GM12872 (cell line): ENCODE data around the gene COL18A1.
A peak's percentile ranks its signal among the peaks of the same experiment; 100 is the strongest.

Source experiments
- TF ChIP-seq, protein P1 (sequence below): IDR thresholded peaks from 3 replicates; pipeline ENCODE4 v1.5.1; 2011; ENCODE audit warnings: low read depth, mild to moderate bottlenecking, low read length, moderate library complexity; ENCODE audit not compliant: insufficient read depth

The COL18A1 gene

DNA sequence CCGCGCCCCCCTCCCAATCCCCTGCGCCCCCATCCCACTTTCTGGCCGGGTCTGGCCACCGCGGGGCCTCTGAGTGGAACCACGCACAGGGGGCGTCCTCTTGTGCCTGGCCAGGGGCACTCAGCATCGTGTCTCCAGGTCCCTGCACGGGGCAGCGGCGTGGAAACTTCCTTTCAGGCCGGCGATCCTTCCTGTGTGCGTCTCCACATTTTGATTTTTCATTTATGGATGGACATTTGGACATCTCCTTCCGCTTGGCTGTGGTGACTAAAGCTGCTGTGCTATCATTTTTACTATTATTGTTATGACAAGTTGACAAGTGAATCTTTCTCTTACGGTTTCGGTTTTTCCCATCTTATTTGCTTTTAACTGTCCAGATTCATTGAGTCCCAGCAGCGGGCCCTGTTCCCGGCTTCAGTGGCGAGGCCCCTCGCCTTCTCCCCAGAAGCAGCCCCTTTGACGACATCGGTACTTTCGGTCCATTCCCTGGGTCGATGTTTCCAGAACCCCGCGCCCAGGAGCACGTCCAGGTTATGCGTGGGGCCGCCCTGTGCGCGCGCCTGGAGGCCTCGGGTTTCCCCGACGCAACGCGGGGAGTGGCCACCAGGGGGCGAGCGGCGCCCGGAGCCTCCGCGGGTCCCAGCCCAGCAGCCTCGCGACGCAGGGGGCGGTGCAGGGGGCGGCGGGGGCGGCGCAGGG lies 149.7 kb downstream of the COL18A1 start:
- TF ChIP-seq, protein P1, sequence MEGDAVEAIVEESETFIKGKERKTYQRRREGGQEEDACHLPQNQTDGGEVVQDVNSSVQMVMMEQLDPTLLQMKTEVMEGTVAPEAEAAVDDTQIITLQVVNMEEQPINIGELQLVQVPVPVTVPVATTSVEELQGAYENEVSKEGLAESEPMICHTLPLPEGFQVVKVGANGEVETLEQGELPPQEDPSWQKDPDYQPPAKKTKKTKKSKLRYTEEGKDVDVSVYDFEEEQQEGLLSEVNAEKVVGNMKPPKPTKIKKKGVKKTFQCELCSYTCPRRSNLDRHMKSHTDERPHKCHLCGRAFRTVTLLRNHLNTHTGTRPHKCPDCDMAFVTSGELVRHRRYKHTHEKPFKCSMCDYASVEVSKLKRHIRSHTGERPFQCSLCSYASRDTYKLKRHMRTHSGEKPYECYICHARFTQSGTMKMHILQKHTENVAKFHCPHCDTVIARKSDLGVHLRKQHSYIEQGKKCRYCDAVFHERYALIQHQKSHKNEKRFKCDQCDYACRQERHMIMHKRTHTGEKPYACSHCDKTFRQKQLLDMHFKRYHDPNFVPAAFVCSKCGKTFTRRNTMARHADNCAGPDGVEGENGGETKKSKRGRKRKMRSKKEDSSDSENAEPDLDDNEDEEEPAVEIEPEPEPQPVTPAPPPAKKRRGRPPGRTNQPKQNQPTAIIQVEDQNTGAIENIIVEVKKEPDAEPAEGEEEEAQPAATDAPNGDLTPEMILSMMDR: peak; percentile 67

DNA sequence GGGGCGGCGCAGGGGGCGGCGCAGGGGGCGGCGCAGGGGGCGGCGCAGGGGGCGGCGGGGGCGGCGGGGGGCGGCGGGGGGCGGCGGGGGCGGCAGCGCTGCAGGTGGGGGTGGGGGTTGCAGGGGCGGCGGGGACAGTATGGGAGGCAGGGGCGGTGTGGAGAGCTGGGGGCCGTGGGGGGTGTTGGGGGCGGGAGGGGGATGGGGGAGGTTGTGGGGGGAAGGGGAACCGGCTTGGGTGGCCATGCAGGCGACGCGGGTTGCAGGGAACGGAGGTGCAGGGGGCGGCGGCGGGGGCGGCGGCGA lies 150.2 kb downstream of the COL18A1 start:
- TF ChIP-seq, protein P1: no peak

DNA sequence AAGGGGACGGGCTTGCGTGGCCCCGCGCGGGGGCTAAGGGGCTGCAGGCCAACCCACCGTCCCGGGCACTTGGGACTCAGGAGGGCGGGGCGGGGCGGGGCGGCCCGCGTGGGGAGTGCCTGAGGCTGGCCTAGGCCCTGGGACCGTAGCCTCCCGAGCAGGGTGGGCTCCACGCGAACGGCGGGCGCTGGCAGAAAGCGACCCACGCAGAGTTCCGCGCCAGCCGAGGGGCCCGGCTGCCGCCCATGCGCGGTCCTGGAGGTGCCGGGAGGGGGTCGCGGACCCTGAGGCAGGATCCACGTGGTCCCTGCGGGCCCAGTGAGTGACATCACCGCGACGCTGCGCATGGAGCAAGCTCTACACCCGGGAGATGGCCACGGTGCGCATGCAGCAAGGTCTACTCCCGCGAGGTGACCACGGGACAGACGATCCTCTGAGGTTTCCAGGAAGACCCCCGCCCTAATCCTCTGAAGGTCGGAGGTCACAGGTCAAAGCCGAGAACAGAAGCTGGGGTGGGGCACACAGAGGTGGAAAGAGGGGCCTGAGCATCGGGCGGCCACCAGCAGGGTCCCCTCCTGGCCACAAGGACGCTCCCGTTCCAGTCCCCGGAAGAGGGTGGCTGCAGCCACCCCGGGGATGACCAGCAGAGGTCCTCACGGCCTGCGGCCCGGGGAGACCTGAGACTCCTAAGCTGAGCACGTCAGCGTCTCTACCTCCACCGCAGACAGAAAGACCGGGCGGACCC lies 150.8 kb downstream of the COL18A1 start:
- TF ChIP-seq, protein P1: peak; percentile 80

DNA sequence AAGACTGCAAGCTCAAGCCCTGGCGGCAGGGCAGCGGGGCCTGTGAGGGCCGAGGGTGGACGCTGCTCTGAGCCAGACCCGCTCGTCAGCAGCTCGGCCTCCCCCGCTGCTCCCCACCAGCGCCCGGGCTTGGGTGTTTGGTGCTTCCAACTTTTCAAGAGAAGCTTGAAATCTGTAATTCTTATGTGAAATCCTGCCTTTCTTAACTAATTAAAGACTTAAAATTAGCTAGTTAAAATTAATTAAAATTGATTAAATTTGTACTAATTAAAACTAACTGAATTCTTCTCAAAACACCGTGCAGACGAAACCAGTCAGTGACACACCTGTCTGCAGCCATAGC lies 151.3 kb downstream of the COL18A1 start:
- TF ChIP-seq, protein P1: no peak

DNA sequence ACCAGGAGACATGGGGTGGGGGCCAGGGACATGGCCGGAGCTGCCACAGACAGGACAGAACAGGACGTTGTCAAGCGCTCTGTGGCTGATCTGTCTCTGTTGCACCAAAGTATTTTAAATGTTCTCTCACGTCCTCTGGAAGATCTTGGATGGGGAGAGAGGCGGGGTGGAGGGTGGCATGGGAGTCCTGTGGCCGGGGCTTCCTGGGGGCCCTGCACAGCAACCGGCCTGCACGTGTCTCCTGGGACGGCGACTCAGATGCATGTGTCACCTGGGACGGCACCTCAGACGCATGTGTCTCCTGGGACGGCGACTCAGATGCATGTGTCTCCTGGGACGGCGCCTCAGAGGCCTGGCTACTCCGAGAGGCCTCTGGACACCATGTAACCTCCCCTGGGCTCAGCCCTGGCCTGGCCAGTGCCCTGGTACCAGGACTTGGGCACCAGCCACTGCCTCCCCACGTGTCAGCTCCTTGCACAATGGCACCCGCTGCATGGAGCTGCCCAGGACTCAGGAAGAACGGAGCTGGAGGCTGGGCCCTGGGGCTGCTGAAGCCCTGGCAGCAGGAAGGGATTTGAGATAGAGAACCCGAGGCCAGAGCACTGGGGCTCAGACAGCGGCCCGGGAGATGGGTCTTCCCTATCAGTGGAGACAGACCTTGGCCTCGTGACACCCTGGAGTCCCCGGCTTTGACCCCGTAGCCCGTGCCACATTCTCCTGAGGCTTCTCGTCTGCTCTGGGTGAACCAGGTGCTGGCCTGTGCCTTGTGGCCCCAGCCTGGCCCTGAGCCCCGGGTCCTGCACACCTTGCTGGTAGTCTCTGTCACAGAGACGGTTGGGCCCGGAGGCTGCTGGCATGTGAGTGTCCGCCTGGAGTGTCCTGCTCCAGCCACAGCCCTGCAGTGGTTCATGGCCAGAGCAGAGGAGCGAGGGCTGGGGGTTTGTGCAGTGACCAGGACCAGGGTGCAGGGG lies 152.0 kb downstream of the COL18A1 start:
- TF ChIP-seq, protein P1: no peak

DNA sequence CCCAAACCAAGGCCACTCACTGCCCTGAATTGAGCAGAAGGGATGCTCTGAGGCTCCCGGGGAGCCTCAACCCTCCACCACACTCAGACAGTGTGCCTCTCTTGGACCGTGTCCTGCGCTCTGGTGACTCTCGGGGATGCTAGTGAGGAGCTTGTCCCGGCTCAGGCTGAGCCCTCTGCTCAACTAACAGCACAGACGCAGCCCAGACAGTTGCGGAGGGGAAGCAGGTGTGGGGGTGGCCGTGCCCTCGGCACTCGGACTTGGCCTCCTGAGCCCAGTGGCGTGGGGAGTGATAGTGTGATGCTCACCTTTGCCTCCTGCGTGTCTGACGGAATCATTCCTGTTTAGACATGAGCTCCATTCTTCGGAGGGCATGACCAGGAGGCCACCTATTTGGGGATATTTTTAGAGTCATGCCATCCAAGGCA lies 152.7 kb downstream of the COL18A1 start:
- TF ChIP-seq, protein P1: no peak
